Stomach (tissue), 9 donors: ENCODE results near the gene EID1. TPM values are rescaled to one million over a fixed set of nuclear protein-coding genes. Genes with fewer than 3 reads are reported as not detected.

ENCODE experiments used
- DNase-seq, 2 donors: peaks; one replicate each; pipeline versions ENCODE4 v3.0.0 to v3.0.0-alpha.2; 2013 to 2019
- H3K27ac ChIP-seq, 5 donors: fragments of 200-600 bp in 4 of 5; sonication (generic) in 4 of 5; one replicate each; pipeline ENCODE4 v1.5.1; 2013 to 2019; ENCODE audit warnings: mild to moderate bottlenecking in 1 of 5, moderate library complexity in 1 of 5
- H3K27me3 ChIP-seq, 3 donors: fragments of 200-600 bp; sonication (generic); one replicate each; pipeline ENCODE4 v1.5.1; 2017 to 2019; ENCODE audit warnings: mixed run types in 1 of 3
- H3K36me3 ChIP-seq, 4 donors: fragments of 200-600 bp; sonication (generic); 1 replicate in 3 of 4; 2 replicates in 1 of 4; pipeline ENCODE4 v1.5.1; 2016 to 2019
- H3K4me1 ChIP-seq, 4 donors: fragments of 200-600 bp; sonication (generic); one replicate each; pipeline ENCODE4 v1.5.1; 2016 to 2019
- H3K4me3 ChIP-seq, 4 donors: fragments of 200-600 bp; sonication (generic) in 3 of 4; one replicate each; pipeline ENCODE4 v1.5.1; 2016 to 2019; ENCODE audit warnings: mild to moderate bottlenecking in 1 of 4
- H3K9me3 ChIP-seq, 4 donors: fragments of 200-600 bp; sonication (generic); one replicate each; pipeline ENCODE4 v1.5.1; 2016 to 2019
- CTCF ChIP-seq, 7 experiments: fragments of 450-650 bp in 4 of 7; fragments of 200-600 bp in 3 of 7; sonication (generic) in 3 of 7; IDR thresholded peaks; one replicate each; pipeline ENCODE4 v1.5.1; 2016 to 2019; ENCODE audit warnings: antibody characterized with exemption in 7 of 7, control low read depth in 2 of 7, mild to moderate bottlenecking in 1 of 7
- EP300 ChIP-seq: sonication (generic); formaldehyde crosslinking; IDR thresholded peaks from one replicate; pipeline ENCODE4 v1.6.1; 2017; ENCODE audit warnings: antibody characterized with exemption
- POLR2A ChIP-seq, 4 donors: fragments of 450-650 bp; IDR thresholded peaks; one replicate each; pipeline ENCODE4 v1.6.1; 2016; ENCODE audit warnings: antibody characterized with exemption in 4 of 4, control low read depth in 2 of 4, mild to moderate bottlenecking in 1 of 4, moderate library complexity in 1 of 4
- POLR2AphosphoS5 ChIP-seq, 3 donors: sonication (generic); formaldehyde crosslinking; IDR thresholded peaks; one replicate each; pipeline ENCODE4 v1.6.1; 2016; ENCODE audit warnings: antibody characterized with exemption in 3 of 3
- WGBS, 5 donors: extraction: QIAGEN DNeasy Blood & Tissue Kit in 3 of 5; methylation state at CpG; one replicate each; pipeline versions ENCODE4 v1.1.5 to v1.1.7; 2013 to 2018; 5-methylcytosine and 5-hydroxymethylcytosine counted together
- intact Hi-C: fragments of 100-400 bp; cut with DNase I; formaldehyde crosslinking; loops from one replicate; pipeline ENCODE4 v1.15.1; 2023; ENCODE audit warnings: low total_unique reads
- polyA plus RNA-seq, 3 donors: library from polyadenylated mRNA; stranded (reverse); fragments of 200-250 nt; gene quantifications; one replicate each; pipeline ENCODE4 v1.2.3, GENCODE V29; 2013
- total RNA-seq, 5 donors: library from RNA; depleted of rRNA; stranded (reverse); fragments of >200 nt; gene quantifications; one replicate each; pipeline versions ENCODE4 v1.1.0 to v1.2.3, GENCODE V29; 2014 to 2016
- donor health status: healthy with polysubstance abuse.
- donor health status: Bipolar disorder and iron deficiency.
- donor health status: healthy.

Gene EID1
- total and polyA plus RNA-seq, 8 donors: 63.6 to 455 (median 114) TPM

- H3K27ac ChIP-seq: no peak overlapping the region
- H3K4me3 ChIP-seq: no peak overlapping the region
- no peaks in the 10 kb centered on the region for H3K27me3 ChIP-seq
- H3K4me1 ChIP-seq: no peaks in the 10 kb centered on the region
- DNase-seq: no peak
- no peak for TF ChIP-seq CTCF (IDR thresholded peaks at IDR 0.05)
- no peak for TF ChIP-seq POLR2A (IDR thresholded peaks at IDR 0.05)
- no peak for TF ChIP-seq EP300
- TF ChIP-seq POLR2AphosphoS5 (IDR thresholded peaks at IDR 0.05): no peak
- no peaks in the 10 kb centered on the region for H3K9me3 ChIP-seq
- 83 to 92% (median 87%) methylated on average over 6 of the region's 6 CpGs for WGBS, 5 donors
- H3K36me3 ChIP-seq: no peaks in the 10 kb centered on the region
- intact Hi-C loops: no loop called here
Observed at GRCh38 chr15:48928877-48929538, 51.1 kb downstream of the EID1 start.

- Histone ChIP-seq H3K27me3 (no peaks in the 10 kb centered on the region), H3K9me3 (no peaks in the 10 kb centered on the region), H3K4me1 (no peaks in the 10 kb centered on the region), H3K4me3 (no peak overlapping the region), H3K27ac (no peak overlapping the region), H3K36me3 (no peaks in the 10 kb centered on the region)
- WGBS, 5 donors: 48 to 80% (median 73%) methylated on average over 3 of the region's 3 CpGs
- DNase-seq: no peak
- intact Hi-C loops: no loop called here
- TF ChIP-seq POLR2AphosphoS5 (IDR thresholded peaks at IDR 0.05) (no peak), POLR2A (IDR thresholded peaks at IDR 0.05) (no peak), EP300 (no peak), CTCF (IDR thresholded peaks at IDR 0.05) (no peak)
Observed at GRCh38 chr15:48929661-48930060, 51.7 kb downstream of the EID1 start.

Other genes starting within 250 kb of the EID1 start
- 100 to 1,000 TPM in 3 of 5 donors, 10 to 100 TPM in 2; 32.1 to 384 (median 104) TPM for gene FBN1, start 232.4 kb upstream of the EID1 start, total RNA-seq
- 1 to 10 TPM; 4.7 to 7.9 (median 5.5) TPM for gene FBN1, start 232.4 kb upstream of the EID1 start, polyA plus RNA-seq
- 10 to 100 TPM in 4 of 5 donors, 1 to 10 TPM in 1; 9.8 to 36.2 (median 10.6) TPM for gene CEP152, start 67.1 kb upstream of the EID1 start, total RNA-seq
- gene CEP152, start 67.1 kb upstream of the EID1 start, polyA plus RNA-seq: 1 to 10 TPM in 1 of 3 donors, under 1 TPM in 2; 0.61 to 1.8 (median 0.62) TPM
- gene SHC4, start 85.8 kb downstream of the EID1 start, total RNA-seq: 1 to 10 TPM in 2 of 5 donors, under 1 TPM in 1, not detected in 2; 0.43 to 4.4 (median 1.8) TPM
- under 1 TPM; 0.25 to 0.48 (median 0.46) TPM for gene SHC4, start 85.8 kb downstream of the EID1 start, polyA plus RNA-seq
- gene SECISBP2L, start 168.3 kb downstream of the EID1 start, total RNA-seq: 100 to 1,000 TPM in 1 of 5 donors, 10 to 100 TPM in 4; 23.3 to 113 (median 37.1) TPM
- gene SECISBP2L, start 168.3 kb downstream of the EID1 start, polyA plus RNA-seq: 1 to 10 TPM; 6.4 to 8.7 (median 8.2) TPM